ENCODE results near the gene OR2G6. TPM values are rescaled to one million over a fixed set of nuclear protein-coding genes. Genes with fewer than 3 reads are reported as not detected.
"Not testable (repeated sequence)": the region's sequence is repeated elsewhere in the genome, so short reads cannot be mapped to it uniquely, and the experiment has no call there.

OR2G6 gene
- not detected for total RNA-seq

- intact Hi-C loops (cut with DNase I; ENCODE audit: low total_unique reads); DNase-seq; H3K4me1 ChIP-seq; H3K36me3 ChIP-seq; H3K27ac ChIP-seq; H3K27me3 ChIP-seq; H3K4me3 ChIP-seq; H3K9me3 ChIP-seq: not testable (repeated sequence)
Measured at GRCh38 chr1:248507773-248508172, at the start of gene OR2G6. OR2G6 (plus strand) TSS chr1:248508073; CDS start chr1:248521647, 13,574 bp downstream.

- DNase-seq; H3K27me3 ChIP-seq; H3K9me3 ChIP-seq; H3K36me3 ChIP-seq; H3K4me1 ChIP-seq; intact Hi-C loops (cut with DNase I; ENCODE audit: low total_unique reads); H3K27ac ChIP-seq; H3K4me3 ChIP-seq: not testable (repeated sequence)
Measured at GRCh38 chr1:248459117-248459516, 48.8 kb upstream of the OR2G6 start.

GRCh38 chr1:248471154-248471553 is 36.7 kb upstream of the OR2G6 start:
- Histone ChIP-seq H3K27ac (no peak overlapping the region), H3K4me3 (no peak overlapping the region), H3K36me3 (no peaks in the 10 kb centered on the region), H3K4me1 (no peaks in the 10 kb centered on the region), H3K9me3 (no peaks in the 10 kb centered on the region), H3K27me3 (no peaks in the 10 kb centered on the region)
- DNase-seq: no peak
- intact Hi-C loops (cut with DNase I; ENCODE audit: low total_unique reads): no loop called here
- TF ChIP-seq CTCF (IDR thresholded peaks at IDR 0.05): no peak
- TF ChIP-seq POLR2A (IDR thresholded peaks at IDR 0.05): no peak

- H3K4me3 ChIP-seq; H3K36me3 ChIP-seq; H3K4me1 ChIP-seq; H3K27me3 ChIP-seq; intact Hi-C loops (cut with DNase I; ENCODE audit: low total_unique reads); H3K27ac ChIP-seq; DNase-seq; H3K9me3 ChIP-seq: not testable (repeated sequence)
Measured at GRCh38 chr1:248472111-248472510, 35.8 kb upstream of the OR2G6 start.

GRCh38 chr1:248473051-248473450 is 34.8 kb upstream of the OR2G6 start, which contains the start of gene OR2T3:
OR2T3 (plus strand) TSS chr1:248473351; CDS start chr1:248473351, 0 bp downstream.
- H3K4me1 ChIP-seq; H3K36me3 ChIP-seq; H3K27me3 ChIP-seq; DNase-seq; H3K9me3 ChIP-seq; H3K27ac ChIP-seq; H3K4me3 ChIP-seq; intact Hi-C loops (cut with DNase I; ENCODE audit: low total_unique reads): not testable (repeated sequence)

- DNase-seq; H3K27me3 ChIP-seq; H3K9me3 ChIP-seq; H3K27ac ChIP-seq; H3K4me3 ChIP-seq; intact Hi-C loops (cut with DNase I; ENCODE audit: low total_unique reads); H3K36me3 ChIP-seq; H3K4me1 ChIP-seq: not testable (repeated sequence)
Measured at GRCh38 chr1:248475660-248476059, 32.2 kb upstream of the OR2G6 start.

GRCh38 chr1:248481686-248482579 is 25.9 kb upstream of the OR2G6 start:
- H3K36me3 ChIP-seq; intact Hi-C loops (cut with DNase I; ENCODE audit: low total_unique reads); DNase-seq: not testable (repeated sequence)

GRCh38 chr1:248488289-248488688 is 19.6 kb upstream of the OR2G6 start, which contains the start of gene OR2T5:
OR2T5 (plus strand) TSS chr1:248488589; CDS start chr1:248488589, 0 bp downstream.
- H3K9me3 ChIP-seq; H3K4me1 ChIP-seq; DNase-seq; H3K4me3 ChIP-seq; H3K27me3 ChIP-seq; H3K36me3 ChIP-seq; H3K27ac ChIP-seq; intact Hi-C loops (cut with DNase I; ENCODE audit: low total_unique reads): not testable (repeated sequence)

More at GRCh38 chr1:248481686-248482579, 25.9 kb upstream of the OR2G6 start:
- H3K4me3 ChIP-seq, H3K27ac ChIP-seq, H3K4me1 ChIP-seq, H3K27me3 ChIP-seq, H3K9me3 ChIP-seq: not testable (repeated sequence)

GRCh38 chr1:248496661-248497060 is 11.2 kb upstream of the OR2G6 start:
- DNase-seq; H3K36me3 ChIP-seq; intact Hi-C loops (cut with DNase I; ENCODE audit: low total_unique reads); H3K27me3 ChIP-seq; H3K27ac ChIP-seq; H3K9me3 ChIP-seq; H3K4me1 ChIP-seq; H3K4me3 ChIP-seq: not testable (repeated sequence)

GRCh38 chr1:248500305-248501035 is 7.4 kb upstream of the OR2G6 start:
- intact Hi-C loops (cut with DNase I; ENCODE audit: low total_unique reads); H3K4me1 ChIP-seq; H3K27me3 ChIP-seq; H3K36me3 ChIP-seq; H3K9me3 ChIP-seq; H3K27ac ChIP-seq; H3K4me3 ChIP-seq; DNase-seq: not testable (repeated sequence)

- DNase-seq; H3K27me3 ChIP-seq; H3K4me1 ChIP-seq; H3K9me3 ChIP-seq; H3K27ac ChIP-seq; H3K4me3 ChIP-seq; H3K36me3 ChIP-seq; intact Hi-C loops (cut with DNase I; ENCODE audit: low total_unique reads): not testable (repeated sequence)
Measured at GRCh38 chr1:248510217-248510616, 2.3 kb downstream of the OR2G6 start.
